ENCODE data around the gene WDFY1.
"Not testable (repeated sequence)": the region's sequence is repeated elsewhere in the genome, so short reads cannot be mapped to it uniquely, and the experiment has no call there.

The WDFY1 gene

DNA sequence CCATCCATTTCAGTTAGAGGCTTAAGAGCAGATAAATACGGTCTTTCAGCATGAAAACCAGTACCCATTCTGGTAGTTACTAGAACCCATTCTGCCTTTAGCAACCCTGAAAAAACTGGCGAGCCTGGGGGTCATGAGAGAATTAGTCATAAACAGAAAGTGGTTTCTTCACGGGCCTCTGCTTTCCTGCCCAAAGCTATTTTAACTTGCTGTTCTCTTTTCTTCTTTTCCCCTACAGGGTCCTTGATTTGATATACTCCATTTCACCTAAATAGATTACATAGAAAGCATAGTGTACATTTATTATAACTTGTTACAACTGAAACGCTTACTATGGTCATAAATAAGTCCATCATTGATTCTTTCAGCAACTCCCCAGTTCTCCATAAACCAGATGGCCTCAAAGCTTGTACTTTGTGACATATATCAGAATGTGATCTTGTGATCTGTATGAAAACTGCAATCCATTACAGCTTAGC, 48.3 kb downstream of the WDFY1 start:
- no peak for DNase-seq (ENCODE audit: low read depth, low spot score)

DNA sequence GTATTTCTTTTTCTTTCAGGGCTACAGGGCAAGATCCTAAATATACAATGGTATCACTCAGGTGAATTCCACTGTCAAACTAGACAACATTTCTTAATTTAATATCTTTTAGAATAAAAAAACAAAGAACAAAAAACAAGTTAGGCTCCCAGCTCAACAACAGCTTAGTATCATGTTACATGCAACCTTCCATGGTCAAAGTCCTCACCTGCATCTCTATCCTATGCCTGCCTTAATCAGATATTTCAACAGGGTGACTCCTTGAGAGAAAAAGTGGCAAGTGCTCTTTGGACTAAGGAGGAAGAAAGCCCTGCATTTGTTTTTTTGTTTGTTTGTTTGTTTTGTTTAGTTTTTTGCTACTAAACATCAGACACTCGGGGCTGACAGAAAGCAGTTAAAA, 50.2 kb downstream of the WDFY1 start:
- DNase-seq (ENCODE audit: low read depth, low spot score), result no peak

DNA sequence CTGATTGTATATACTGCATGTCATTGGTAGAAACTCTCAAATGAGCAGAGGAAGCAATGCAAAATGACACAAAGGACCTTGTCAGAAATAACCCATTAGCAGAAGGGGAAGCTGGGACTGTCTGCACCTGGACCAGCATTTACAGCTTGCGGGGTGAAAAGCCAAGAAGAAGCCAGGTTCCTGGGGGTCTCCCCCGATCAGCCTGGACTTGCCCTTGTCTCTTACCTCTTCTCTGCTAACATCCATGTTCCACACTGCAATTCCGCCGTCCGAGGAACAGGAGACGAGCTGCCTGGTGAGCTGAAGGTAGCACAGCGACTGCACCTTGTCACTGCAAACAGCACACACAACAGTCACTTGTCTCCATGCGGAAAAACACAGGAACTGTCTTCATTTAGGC, 51.1 kb downstream of the WDFY1 start:
- no peak for DNase-seq (ENCODE audit: low read depth, low spot score)

- DNase-seq (ENCODE audit: low read depth, low spot score), result no peak
These were observed 54.4 kb downstream of the WDFY1 start for GRCh38 chr2:223890721-223891120.

- no peak for DNase-seq (ENCODE audit: low read depth, low spot score)
These were observed 55.9 kb downstream of the WDFY1 start for GRCh38 chr2:223889229-223889628.

GRCh38 chr2:223888251-223888650, 56.9 kb downstream of the WDFY1 start:
- no peak for DNase-seq (ENCODE audit: low read depth, low spot score)

- DNase-seq (ENCODE audit: low read depth, low spot score), result no peak
These were observed 58.0 kb downstream of the WDFY1 start for GRCh38 chr2:223887127-223887526.

DNA sequence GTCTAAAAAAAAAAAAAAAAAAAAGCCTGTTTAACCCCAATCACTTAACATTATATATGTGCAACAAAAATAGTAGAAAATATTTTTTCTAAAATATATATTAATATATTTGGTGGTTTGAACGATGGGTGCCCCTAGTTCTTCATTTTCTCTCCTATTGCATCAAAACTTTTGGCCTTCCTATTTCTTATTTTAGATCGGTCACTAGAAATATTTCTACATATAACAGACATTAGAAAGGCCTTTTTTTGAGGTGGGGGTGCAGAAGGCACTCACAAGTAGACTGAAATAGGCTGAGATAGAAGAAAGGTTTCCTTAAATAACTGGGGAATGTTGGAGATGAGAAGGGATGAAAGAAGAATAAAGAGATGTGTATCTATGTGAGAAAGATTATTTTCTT, 58.4 kb downstream of the WDFY1 start:
- no peak for DNase-seq (ENCODE audit: low read depth, low spot score)

GRCh38 chr2:223884399-223884798, 60.7 kb downstream of the WDFY1 start:
- no peak for DNase-seq (ENCODE audit: low read depth, low spot score)

GRCh38 chr2:223882715-223883114, 62.4 kb downstream of the WDFY1 start:
- DNase-seq (ENCODE audit: low read depth, low spot score), result no peak

- no peak for DNase-seq (ENCODE audit: low read depth, low spot score)
These were observed 64.3 kb downstream of the WDFY1 start for GRCh38 chr2:223880796-223881195.

DNA sequence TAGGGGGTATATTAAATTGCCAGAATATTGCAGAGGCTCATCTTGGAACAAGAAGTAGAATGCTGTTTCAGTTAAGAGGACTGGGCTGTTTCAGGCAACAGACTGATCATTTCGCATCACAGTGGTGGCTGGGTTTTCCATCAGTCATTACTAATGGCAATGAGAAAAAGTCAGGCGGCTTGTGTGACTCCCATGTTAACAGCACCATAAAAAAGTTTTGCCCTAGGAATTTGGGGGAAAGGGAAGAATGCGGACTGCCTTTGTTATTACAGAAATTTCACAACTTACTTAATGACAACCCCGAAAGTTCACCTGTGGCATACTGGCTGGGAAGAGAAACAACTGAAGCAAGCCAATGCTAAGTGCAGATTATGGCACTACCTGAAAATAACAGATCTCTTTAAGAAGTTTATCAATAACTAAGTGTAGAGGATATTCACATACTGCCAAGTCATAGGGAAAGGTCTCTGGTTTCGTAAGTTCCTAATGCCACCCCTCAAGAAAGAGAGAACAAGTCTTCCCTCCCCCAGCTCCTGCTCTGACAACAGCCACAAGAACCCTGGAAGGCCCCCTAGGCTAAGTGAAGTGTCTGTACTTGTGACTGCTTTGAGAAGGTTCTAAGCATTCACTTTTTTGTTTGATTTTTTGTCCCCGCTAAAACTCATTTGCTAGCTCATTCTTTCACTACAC, 67.3 kb downstream of the WDFY1 start:
- no peak for DNase-seq (ENCODE audit: low read depth, low spot score)

DNA sequence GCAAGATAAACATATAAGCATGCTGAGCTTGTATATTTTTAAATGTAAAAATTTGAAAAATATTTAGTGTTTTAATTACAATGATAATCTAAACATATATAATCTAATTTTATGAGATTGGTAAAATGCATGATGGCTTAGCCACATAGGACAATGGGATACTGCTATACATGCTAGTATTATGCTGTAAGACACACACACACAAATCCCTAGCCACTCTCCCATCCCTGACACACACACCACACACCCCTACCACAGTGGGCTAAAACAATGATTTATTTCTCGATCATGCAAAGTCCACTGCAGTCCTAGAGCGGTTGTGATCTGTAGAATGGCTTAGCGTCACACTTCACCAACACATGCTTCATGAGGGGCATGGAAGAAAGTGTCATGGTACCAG, 71.5 kb downstream of the WDFY1 start:
- no peak for DNase-seq (ENCODE audit: low read depth, low spot score)

GRCh38 chr2:223872772-223873171, 72.4 kb downstream of the WDFY1 start:
- DNase-seq (ENCODE audit: low read depth, low spot score), result not testable (repeated sequence)

DNA sequence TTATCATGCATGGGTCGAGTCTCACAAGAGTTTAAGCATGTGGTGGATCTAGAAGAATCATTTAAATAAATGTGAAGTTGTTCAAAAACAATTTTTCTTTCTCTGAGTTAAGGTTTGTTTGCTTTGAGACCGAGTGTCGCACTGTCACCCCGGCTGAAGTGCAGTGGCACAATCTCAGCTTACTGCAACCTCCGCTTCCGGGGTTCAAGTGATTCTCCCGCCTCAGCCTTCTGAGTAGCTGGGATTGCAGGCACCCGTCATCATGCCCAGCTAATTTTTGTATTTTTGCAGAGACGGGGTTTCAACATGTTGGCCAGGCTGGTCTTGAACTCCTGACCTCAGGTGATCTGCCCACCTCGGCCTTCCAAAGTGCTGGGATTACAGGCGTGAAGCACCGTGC, 73.5 kb downstream of the WDFY1 start:
- not testable (repeated sequence) for DNase-seq (ENCODE audit: low read depth, low spot score)

GRCh38 chr2:223870840-223871611, 74.1 kb downstream of the WDFY1 start:
- no peak for DNase-seq (ENCODE audit: low read depth, low spot score)

- DNase-seq (ENCODE audit: low read depth, low spot score), result no peak
These were observed 77.1 kb downstream of the WDFY1 start for GRCh38 chr2:223868005-223868404.

- no peak for DNase-seq (ENCODE audit: low read depth, low spot score)
These were observed 79.1 kb downstream of the WDFY1 start for GRCh38 chr2:223865907-223866508.

- no peak for DNase-seq (ENCODE audit: low read depth, low spot score)
These were observed 80.0 kb downstream of the WDFY1 start for GRCh38 chr2:223865124-223865523.

GRCh38 chr2:223863491-223863890, 81.6 kb downstream of the WDFY1 start:
- DNase-seq (ENCODE audit: low read depth, low spot score), result no peak

- DNase-seq (ENCODE audit: low read depth, low spot score), result no peak
These were observed 84.1 kb downstream of the WDFY1 start for GRCh38 chr2:223860809-223861738.

- DNase-seq (ENCODE audit: low read depth, low spot score), result no peak
These were observed 86.1 kb downstream of the WDFY1 start for GRCh38 chr2:223859070-223859469.
